NCI-H1105 treated with DMSO at 0.1 percent for 48 hours (cell line): ENCODE results near the gene AGAP5.
"Not testable (repeated sequence)": the region's sequence is repeated elsewhere in the genome, so short reads cannot be mapped to it uniquely, and the experiment has no call there.

ENCODE experiments used
- DNase-seq: peaks from one replicate; lab custom pipeline; 2025; lab: John Stamatoyannopoulos, UW

Gene AGAP5

GRCh38 chr10:73714483-73714882, 16.6 kb upstream of the AGAP5 start:
- DNase-seq: not testable (repeated sequence)

- not testable (repeated sequence) for DNase-seq
Measured at GRCh38 chr10:73713912-73714311, 16.0 kb upstream of the AGAP5 start.

GRCh38 chr10:73711683-73712082, 13.8 kb upstream of the AGAP5 start:
- not testable (repeated sequence) for DNase-seq

GRCh38 chr10:73708122-73708521, 10.2 kb upstream of the AGAP5 start:
- DNase-seq: not testable (repeated sequence)

GRCh38 chr10:73707628-73708027, 9.7 kb upstream of the AGAP5 start:
- DNase-seq: not testable (repeated sequence)

GRCh38 chr10:73706488-73706887, 8.6 kb upstream of the AGAP5 start:
- not testable (repeated sequence) for DNase-seq

- not testable (repeated sequence) for DNase-seq
Measured at GRCh38 chr10:73705506-73706072, 7.7 kb upstream of the AGAP5 start.

- DNase-seq: not testable (repeated sequence)
Measured at GRCh38 chr10:73703924-73704323, 6.0 kb upstream of the AGAP5 start.

- DNase-seq: not testable (repeated sequence)
Measured at GRCh38 chr10:73698819-73699218, 910 bp upstream of the AGAP5 start.

- peak; percentile 2 for DNase-seq
Measured at GRCh38 chr10:73695302-73695701, 2.6 kb downstream of the AGAP5 start.

- DNase-seq: not testable (repeated sequence)
Measured at GRCh38 chr10:73690755-73691154, 7.2 kb downstream of the AGAP5 start.

GRCh38 chr10:73689596-73689995, 8.3 kb downstream of the AGAP5 start:
- not testable (repeated sequence) for DNase-seq

GRCh38 chr10:73687641-73688040, 10.3 kb downstream of the AGAP5 start:
- not testable (repeated sequence) for DNase-seq

- DNase-seq: not testable (repeated sequence)
Measured at GRCh38 chr10:73674546-73674945, 23.4 kb downstream of the AGAP5 start.

- not testable (repeated sequence) for DNase-seq
Measured at GRCh38 chr10:73668378-73668777, 29.5 kb downstream of the AGAP5 start.

- not testable (repeated sequence) for DNase-seq
Measured at GRCh38 chr10:73666153-73666809, 31.6 kb downstream of the AGAP5 start.

- not testable (repeated sequence) for DNase-seq
Measured at GRCh38 chr10:73665581-73665980, 32.3 kb downstream of the AGAP5 start.

GRCh38 chr10:73664156-73665040, 33.5 kb downstream of the AGAP5 start:
- not testable (repeated sequence) for DNase-seq

- not testable (repeated sequence) for DNase-seq
Measured at GRCh38 chr10:73663621-73664020, 34.3 kb downstream of the AGAP5 start.

GRCh38 chr10:73662705-73663104, 35.2 kb downstream of the AGAP5 start:
- not testable (repeated sequence) for DNase-seq

- no peak for DNase-seq
Measured at GRCh38 chr10:73655990-73656298, 42.0 kb downstream of the AGAP5 start, which contains the start of gene SYNPO2L. Gene SYNPO2L (minus strand): TSS chr10:73656029. CDS start chr10:73655922, 107 bp downstream.

GRCh38 chr10:73655257-73655989, 42.5 kb downstream of the AGAP5 start:
- DNase-seq: no peak
